GM21367 (cell line): ENCODE results near the gene SYNDIG1.

ENCODE experiments used
- ATAC-seq: cut with Tn5 transposase; IDR thresholded peaks from one replicate; pipeline ENCODE4 v1.9.1; 2021; ENCODE audit not compliant: unreplicated experiment

SYNDIG1 gene

DNA sequence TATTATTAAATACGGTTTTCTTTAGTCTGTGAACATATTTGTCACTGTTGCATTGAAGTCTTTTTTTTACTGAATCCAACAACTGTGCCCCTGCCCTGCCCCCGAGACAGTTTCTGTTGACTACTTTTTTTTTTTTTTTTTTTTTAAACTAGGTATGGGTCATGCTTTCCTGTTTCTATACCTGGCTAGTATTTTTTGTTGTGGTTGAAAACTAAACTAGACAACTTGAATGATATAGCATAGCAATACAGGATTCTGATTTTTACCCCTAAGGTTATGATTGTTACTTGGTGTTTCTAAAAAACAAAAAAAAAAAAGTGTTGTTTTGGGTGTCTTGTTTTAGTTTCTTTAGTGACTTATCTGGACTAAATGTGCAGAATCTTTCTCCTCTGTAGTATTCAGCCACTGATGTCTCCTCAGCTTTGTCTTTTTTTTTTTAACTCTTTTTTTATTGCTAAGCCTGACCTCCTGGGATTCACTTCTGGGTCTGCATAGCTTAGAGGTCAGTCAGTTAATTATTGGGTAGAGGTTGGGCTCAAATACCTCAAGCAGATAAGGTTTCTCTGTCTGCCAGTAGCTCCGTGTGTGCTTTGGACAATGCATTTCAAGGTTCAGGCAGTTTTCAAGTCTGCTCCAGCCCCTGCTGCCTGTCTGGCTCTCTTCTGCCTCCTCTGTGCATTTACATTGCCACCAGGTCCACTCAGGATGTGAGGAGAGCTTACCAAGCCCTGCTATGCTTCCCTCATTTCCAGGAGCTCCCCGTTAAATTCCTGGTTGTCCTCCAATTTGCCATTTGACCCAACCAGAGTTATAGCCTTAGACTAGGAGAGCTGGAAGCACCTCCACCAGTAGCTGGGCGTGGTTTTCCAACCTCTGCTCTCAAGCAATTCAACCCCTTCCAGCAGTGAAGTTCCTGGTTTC is 91.4 kb downstream of the SYNDIG1 start:
- ATAC-seq, result no peak

GRCh38 chr20:24565835-24566351 is 96.5 kb downstream of the SYNDIG1 start:
- ATAC-seq, result no peak

- no peak for ATAC-seq
Measured at GRCh38 chr20:24566656-24567055, 97.2 kb downstream of the SYNDIG1 start.

- no peak for ATAC-seq
Measured at GRCh38 chr20:24567508-24567907, 98.1 kb downstream of the SYNDIG1 start.

GRCh38 chr20:24568842-24569241 is 99.4 kb downstream of the SYNDIG1 start:
- ATAC-seq, result no peak

- no peak for ATAC-seq
Measured at GRCh38 chr20:24571159-24571558, 101.7 kb downstream of the SYNDIG1 start.

DNA sequence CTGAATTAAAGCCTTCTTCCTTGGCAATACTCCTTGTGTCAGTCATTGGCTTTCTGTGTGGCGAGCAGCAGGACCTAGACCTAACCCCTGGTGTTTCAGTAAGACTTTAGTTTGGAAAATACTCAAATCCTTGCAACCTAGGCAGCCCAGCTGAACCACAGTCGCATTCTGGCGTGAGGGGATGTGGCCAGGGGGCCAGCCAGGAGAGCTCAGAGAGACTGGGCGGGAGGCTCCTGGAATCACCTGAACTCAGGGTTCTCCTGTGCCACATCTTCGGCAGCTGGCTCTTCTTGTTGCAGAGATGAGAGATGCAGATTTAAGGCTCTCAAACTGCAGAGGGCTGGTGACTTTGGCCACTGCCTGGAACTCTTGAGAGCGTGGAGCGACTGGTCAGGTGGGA is 102.7 kb downstream of the SYNDIG1 start:
- no peak for ATAC-seq

DNA sequence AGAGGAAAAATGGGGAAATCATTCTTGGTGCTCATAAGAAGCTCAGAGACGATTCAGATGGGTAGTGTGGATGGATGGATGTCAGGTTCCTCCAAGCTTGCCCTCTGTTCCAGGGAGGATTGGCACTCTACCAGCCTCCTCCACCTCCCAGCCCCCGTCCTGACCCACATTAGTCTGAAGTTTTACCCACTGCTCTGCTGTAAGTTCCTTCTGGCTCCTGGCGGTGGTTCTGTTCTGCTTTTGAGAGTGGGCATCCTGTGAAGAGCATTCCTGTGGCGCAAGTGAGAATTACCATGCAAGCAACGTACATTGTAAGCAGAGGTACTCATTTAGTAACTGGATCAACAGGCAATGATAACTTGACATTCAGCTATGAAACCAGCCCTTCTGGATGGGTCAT is 103.4 kb downstream of the SYNDIG1 start:
- ATAC-seq, result no peak

GRCh38 chr20:24573557-24573956 is 104.1 kb downstream of the SYNDIG1 start:
- no peak for ATAC-seq

DNA sequence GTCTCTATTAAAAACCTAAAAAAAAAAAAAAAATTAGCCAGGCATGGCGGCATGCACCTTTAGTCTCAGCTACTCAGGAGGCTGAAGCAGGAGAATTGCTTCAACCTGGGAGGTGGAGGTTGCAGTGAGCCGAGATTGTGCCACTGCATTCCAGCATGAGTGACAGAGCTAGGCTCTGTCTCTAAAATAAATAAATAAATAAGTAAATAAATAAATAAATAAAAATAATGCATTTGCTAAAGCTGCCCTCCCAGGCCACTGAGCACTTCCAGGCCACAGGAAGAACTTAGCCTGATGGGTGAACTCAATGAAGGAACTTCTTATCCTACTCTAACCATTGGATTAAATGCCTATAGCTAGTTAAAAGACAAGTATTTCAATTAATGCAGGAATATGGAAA is 104.9 kb downstream of the SYNDIG1 start:
- ATAC-seq, result no peak

- no peak for ATAC-seq
Measured at GRCh38 chr20:24574797-24575196, 105.4 kb downstream of the SYNDIG1 start.

GRCh38 chr20:24575811-24576210 is 106.4 kb downstream of the SYNDIG1 start:
- ATAC-seq, result no peak

DNA sequence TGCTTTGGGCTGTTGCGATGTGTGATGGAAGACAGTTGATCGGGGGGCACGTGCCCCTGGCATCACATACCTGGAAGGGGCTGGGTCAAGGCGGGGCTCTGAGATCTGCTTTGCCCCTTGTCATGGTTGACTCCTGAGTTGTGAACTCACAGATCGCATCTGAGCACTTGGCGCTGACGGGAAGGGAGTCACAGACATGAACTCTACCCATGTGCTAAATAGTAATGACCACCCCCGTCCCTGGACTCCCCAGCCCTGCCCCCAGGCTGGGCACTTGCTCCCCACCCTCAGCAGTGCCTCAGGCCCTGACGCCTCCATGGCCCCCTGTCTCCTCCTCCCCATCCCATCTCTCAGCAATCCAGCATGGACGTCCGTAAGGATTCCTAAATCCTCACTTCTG is 107.0 kb downstream of the SYNDIG1 start:
- no peak for ATAC-seq

DNA sequence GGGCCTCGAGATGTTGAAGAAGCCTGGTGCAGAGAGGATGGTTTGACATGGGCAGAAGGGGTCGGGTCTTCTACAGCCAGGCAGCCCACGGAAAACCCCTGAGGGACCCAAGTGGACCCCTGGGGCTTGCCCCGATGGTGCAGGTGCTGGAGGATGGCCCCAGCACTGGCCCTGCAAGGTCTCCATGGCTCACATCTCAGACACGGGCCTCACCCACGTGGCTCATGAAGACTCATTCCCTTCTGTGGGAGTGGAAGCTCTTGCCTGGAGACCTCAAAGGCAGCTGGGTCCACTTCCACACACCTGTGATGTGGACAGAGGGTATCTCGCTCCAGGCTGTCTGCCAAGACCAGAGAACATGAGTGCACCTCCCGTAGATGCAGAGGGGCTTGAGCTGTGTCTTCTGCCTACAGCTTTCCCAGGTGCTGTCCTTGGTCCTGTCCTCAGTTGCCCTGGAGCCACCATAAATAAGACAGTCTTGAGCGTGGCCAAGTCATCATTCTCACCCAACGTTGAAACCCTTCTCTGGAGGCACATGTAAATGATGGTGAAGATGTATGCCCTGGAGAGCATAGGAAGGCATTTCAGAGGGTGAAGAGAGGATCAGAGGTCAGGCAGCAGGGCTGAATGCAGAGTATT is 108.0 kb downstream of the SYNDIG1 start:
- no peak for ATAC-seq

GRCh38 chr20:24578567-24579415 is 109.4 kb downstream of the SYNDIG1 start:
- no peak for ATAC-seq

DNA sequence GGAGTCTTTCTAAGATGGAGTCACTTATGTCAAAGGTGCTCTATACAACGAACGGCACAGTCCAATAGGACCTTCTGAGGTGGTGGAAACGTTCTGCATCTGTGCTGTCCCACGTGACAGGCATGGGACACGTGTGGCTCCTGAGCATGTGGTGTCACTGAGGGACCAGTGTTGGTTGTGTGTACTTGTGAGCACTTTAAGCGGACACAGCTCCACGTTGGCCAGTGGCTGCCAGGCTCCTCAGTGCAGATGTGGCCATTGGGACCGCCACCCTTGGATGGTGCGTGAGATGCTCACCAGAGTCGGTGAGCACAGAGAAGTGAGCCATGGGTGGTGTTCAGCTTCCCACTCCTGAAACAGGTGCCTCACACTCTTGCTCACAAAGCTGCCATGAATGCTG is 110.0 kb downstream of the SYNDIG1 start:
- ATAC-seq, result no peak

DNA sequence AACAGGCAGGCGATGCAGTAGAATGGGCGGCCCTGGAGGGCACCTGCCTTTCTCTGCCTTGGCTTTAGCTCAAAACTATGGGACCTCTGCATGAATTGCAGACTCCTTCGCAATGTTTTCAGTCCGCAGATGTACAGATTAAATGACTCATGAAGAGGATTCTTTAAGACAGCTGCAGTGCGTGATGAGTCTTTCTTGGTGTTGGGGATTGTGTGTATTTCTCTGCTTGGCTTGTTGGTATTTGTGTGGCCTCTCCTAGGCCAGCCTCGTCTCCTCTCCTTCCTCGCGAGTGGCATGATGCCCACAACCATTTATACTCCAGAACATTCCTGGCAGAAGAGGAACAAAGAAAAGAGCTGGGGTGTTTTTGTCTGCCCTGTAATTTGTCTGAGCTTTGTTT is 110.6 kb downstream of the SYNDIG1 start:
- no peak for ATAC-seq

DNA sequence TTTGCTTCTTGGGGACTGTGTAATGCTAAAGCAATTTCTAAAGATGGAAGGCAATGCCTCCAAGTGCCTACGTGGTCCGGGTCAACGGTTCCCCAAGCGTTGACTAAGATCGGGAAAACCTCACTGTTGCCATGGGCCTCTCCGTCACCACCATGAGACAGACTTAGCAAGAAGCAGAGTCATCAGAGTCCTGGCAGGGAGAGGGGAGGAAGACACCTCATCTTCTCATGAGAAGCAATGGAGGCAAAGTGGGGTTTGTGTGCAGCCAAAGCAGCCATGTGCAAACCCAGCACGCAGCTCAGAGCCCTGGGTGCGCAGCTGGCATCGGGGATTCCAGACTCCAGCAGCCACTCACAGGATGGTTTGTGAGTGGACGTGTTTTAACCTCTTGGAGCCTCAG is 111.4 kb downstream of the SYNDIG1 start:
- ATAC-seq, result no peak

DNA sequence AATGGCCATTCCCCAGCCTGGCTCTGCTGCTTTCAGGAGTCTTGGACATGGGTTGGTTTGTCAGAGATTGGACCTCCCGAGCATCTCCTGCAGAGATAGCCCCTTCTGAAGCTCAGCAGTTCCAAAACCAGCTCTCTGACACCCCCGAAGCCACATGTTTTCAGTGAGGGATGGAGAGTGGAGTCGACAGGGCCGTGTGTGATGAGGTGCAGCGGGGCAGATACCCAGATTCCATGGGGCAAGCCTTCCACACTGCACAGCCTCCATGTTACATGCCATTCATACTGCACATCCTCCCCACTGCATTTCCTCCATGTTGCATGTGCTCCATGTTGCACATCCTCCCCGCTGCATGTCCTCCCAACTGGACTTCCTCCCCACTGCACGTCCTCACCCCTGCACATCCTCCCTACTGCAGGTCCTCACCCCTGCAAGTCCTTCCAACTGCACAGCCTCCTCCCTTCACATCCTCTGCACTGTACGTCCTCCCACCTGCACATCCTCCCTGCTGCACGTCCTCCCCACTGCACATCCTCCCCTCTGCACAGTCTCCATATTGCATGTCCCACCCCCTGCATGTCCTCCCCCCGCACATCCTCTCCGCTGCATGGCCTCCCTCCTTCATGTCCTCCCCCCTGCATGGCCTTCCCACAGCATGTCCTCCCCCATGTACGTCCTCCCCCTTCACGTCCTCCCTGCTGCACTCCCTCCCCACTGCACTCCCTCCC is 112.2 kb downstream of the SYNDIG1 start:
- ATAC-seq, result no peak

DNA sequence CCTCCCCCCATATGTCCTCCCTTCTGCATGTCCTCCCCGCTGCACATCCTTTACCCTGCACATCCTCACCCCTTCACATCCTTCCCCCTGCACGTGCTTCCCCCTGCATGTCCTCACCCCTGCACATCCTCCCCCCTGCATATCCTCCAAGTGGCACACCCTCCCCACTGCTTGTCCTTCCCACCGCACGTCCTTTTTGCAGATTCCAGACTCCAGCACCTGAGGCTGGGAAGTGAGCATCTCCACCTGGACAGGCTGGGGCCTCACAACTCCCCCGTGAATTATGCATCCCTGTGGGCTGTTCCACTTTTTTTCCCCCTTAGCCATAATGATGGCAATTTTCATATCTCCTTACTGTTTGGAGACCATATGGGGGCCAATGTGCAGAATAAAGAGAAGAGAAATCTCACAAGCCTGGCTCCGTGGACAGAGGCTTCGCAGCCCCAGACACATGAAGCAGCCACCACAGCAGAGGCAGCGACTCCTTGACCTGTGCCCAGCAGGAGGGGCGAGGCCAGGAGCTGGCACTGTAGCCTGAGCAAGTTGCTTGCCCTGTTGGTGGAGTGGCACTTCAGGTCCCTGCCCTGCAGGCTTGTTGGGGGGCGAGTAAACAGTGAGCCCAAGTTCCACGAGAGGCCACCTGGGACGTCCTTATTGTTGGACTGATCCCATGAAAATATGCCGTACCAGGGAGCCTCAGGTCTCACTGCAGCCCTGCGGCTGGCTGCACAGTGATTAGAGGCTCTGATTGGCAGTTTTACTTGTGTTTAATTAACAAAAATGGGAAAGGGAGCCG is 113.1 kb downstream of the SYNDIG1 start:
- no peak for ATAC-seq
